H1 (cell line): ENCODE data around the gene CACNA1C. TPM values are rescaled to one million over a fixed set of nuclear protein-coding genes. Genes with fewer than 3 reads are reported as not detected.

Experiments used
- CTCF ChIA-PET: fragments of 300-600 bp; sonication (Branson Sonifier 250); formaldehyde crosslinking; loops from one replicate; lab custom pipeline; 2021; ENCODE audit not compliant: partially characterized antibody; lab: Charles Lee
- POLR2A ChIA-PET: fragments of 300-600 bp; sonication (Branson Sonifier 250); formaldehyde crosslinking; loops from one replicate; lab custom pipeline; 2021; ENCODE audit warnings: inconsistent platforms; ENCODE audit not compliant: partially characterized antibody; lab: Charles Lee
- DNase-seq, 2 experiments: peaks; one replicate each; pipeline versions ENCODE4 v3.0.0 to v3.0.0-alpha.2; 2010 to 2022; ENCODE audit warnings: low spot score in 2 of 2, low read depth in 1 of 2, mixed read lengths in 1 of 2
- FAIRE-seq: peaks from 2 replicates; lab custom pipeline; 2011; peaks lifted over from hg19 to GRCh38; lab: Jason Lieb, UNC
- H2AFZ ChIP-seq: 2 replicates; pipeline ENCODE4 v1.8.1; 2012; ENCODE audit warnings: low read length, inconsistent platforms
- H2AK5ac ChIP-seq: 2 replicates; pipeline ENCODE4 v1.6.1; 2013; ENCODE audit warnings: low read depth, low read length
- H2BK120ac ChIP-seq: replicated peaks from 2 replicates; pipeline ENCODE3; 2013; ENCODE audit warnings: low read depth, low read length, inconsistent platforms
- H2BK12ac ChIP-seq: 2 replicates; pipeline ENCODE4 v1.6.1; 2013; ENCODE audit warnings: low read depth, low read length
- H2BK15ac ChIP-seq: 2 replicates; pipeline ENCODE4 v1.6.1; 2013; ENCODE audit warnings: low read length
- H2BK20ac ChIP-seq: 2 replicates; pipeline ENCODE4 v1.6.1; 2013; ENCODE audit warnings: low read length
- H2BK5ac ChIP-seq: 2 replicates; pipeline ENCODE4 v1.6.1; 2013; ENCODE audit warnings: low read depth, low read length
- H3K14ac ChIP-seq: 2 replicates; pipeline ENCODE4 v1.6.1; 2013; ENCODE audit warnings: inconsistent platforms; ENCODE audit not compliant: insufficient read length
- H3K18ac ChIP-seq: 2 replicates; pipeline ENCODE4 v1.6.1; 2013; ENCODE audit warnings: low read length; ENCODE audit errors: extremely low read depth
- H3K23ac ChIP-seq: 2 replicates; pipeline ENCODE4 v1.6.1; 2013; ENCODE audit warnings: inconsistent platforms; ENCODE audit not compliant: insufficient read length
- H3K23me2 ChIP-seq: 2 replicates; pipeline ENCODE4 v1.6.1; 2013; ENCODE audit warnings: low read depth, low read length
- H3K27ac ChIP-seq: 2 replicates; pipeline ENCODE4 v1.6.1; 2011; ENCODE audit warnings: low read depth, low read length, inconsistent platforms
- H3K27me3 ChIP-seq, 4 experiments: replicated peaks in 1 of 4; 1 replicate in 1 of 4; 2 replicates in 3 of 4; pipeline versions ENCODE4 v1.6.1 to v1.8.1; 2011 to 2013; ENCODE audit warnings: low read length in 3 of 4, mild to moderate bottlenecking in 3 of 4, inconsistent platforms in 2 of 4, mixed read lengths in 2 of 4, moderate library complexity in 1 of 4; ENCODE audit not compliant: control insufficient read depth in 3 of 4, insufficient read depth in 3 of 4; ENCODE audit errors: extremely low read depth in 1 of 4
- H3K36me3 ChIP-seq, 4 experiments: 2 replicates each; pipeline versions ENCODE4 v1.6.1 to v1.8.1; 2011 to 2013; ENCODE audit warnings: mild to moderate bottlenecking in 4 of 4, low read length in 3 of 4, moderate library complexity in 2 of 4, control low read depth in 1 of 4, inconsistent platforms in 1 of 4; ENCODE audit not compliant: insufficient read depth in 4 of 4, control insufficient read depth in 2 of 4
- H3K4ac ChIP-seq: replicated peaks from 2 replicates; pipeline ENCODE3; 2013; ENCODE audit warnings: low read length, low read depth, mixed read lengths, inconsistent platforms; ENCODE audit not compliant: insufficient read length
- H3K4me1 ChIP-seq, 4 experiments: replicated peaks in 1 of 4; 1 replicate in 1 of 4; 2 replicates in 3 of 4; pipeline versions ENCODE4 v1.6.1 to v1.8.1; 2011 to 2013; ENCODE audit warnings: low read length in 3 of 4, inconsistent platforms in 2 of 4, mixed read lengths in 1 of 4; ENCODE audit not compliant: insufficient read depth in 4 of 4, control insufficient read depth in 3 of 4
- H3K4me2 ChIP-seq, 2 experiments: 2 replicates each; pipeline versions ENCODE4 v1.6.1 to v1.8.1; 2011 to 2013; ENCODE audit warnings: low read depth in 2 of 2, low read length in 2 of 2, control low read depth in 1 of 2, inconsistent platforms in 1 of 2, mild to moderate bottlenecking in 1 of 2; ENCODE audit not compliant: insufficient read depth in 1 of 2
- H3K4me3 ChIP-seq, 4 experiments: fragments of 200-600, 300-600 bp in 1 of 4; sonication (generic), shearing (Covaris generic), sonication (Bioruptor Twin) in 1 of 4; 2 replicates each; pipeline versions ENCODE4 v1.5.1 to v1.8.1; 2011 to 2016; ENCODE audit warnings: low read length in 4 of 4, low read depth in 3 of 4, control low read depth in 2 of 4, inconsistent platforms in 2 of 4, mild to moderate bottlenecking in 2 of 4, mixed read lengths in 1 of 4, moderate library complexity in 1 of 4; ENCODE audit not compliant: insufficient read depth in 2 of 4; ENCODE audit errors: extremely low read depth in 1 of 4
- H3K56ac ChIP-seq: replicated peaks from 2 replicates; pipeline ENCODE3; 2013; ENCODE audit warnings: low read depth, mild to moderate bottlenecking, mixed read lengths, low read length, inconsistent platforms; ENCODE audit not compliant: insufficient read length
- H3K79me1 ChIP-seq: 2 replicates; pipeline ENCODE4 v1.6.1; 2013; ENCODE audit warnings: low read depth, low read length, control low read depth
- H3K79me2 ChIP-seq, 2 experiments: 2 replicates each; pipeline versions ENCODE4 v1.6.1 to v1.8.1; 2012 to 2013; ENCODE audit warnings: low read length in 2 of 2, mild to moderate bottlenecking in 2 of 2, inconsistent platforms in 1 of 2; ENCODE audit not compliant: insufficient read depth in 2 of 2, control insufficient read depth in 1 of 2
- H3K9ac ChIP-seq, 4 experiments: replicated peaks in 1 of 4; 1 replicate in 1 of 4; 2 replicates in 3 of 4; pipeline versions ENCODE4 v1.6.1 to v1.8.1; 2011 to 2013; ENCODE audit warnings: low read depth in 3 of 4, low read length in 3 of 4, control low read depth in 2 of 4, mild to moderate bottlenecking in 2 of 4, moderate library complexity in 2 of 4, inconsistent platforms in 1 of 4; ENCODE audit errors: extremely low read depth in 1 of 4
- H3K9me3 ChIP-seq, 2 experiments: 2 replicates each; pipeline versions ENCODE4 v1.6.1 to v1.8.1; 2012 to 2013; ENCODE audit warnings: mild to moderate bottlenecking in 2 of 2, moderate library complexity in 2 of 2, control low read depth in 1 of 2, inconsistent platforms in 1 of 2, low read depth in 1 of 2, low read length in 1 of 2, mixed read lengths in 1 of 2; ENCODE audit not compliant: insufficient read depth in 2 of 2
- H4K20me1 ChIP-seq, 2 experiments: replicated peaks in 1 of 2; 2 replicates each; pipeline versions ENCODE3 to v1.8.1; 2011 to 2013; ENCODE audit warnings: inconsistent platforms in 2 of 2, low read length in 2 of 2, mild to moderate bottlenecking in 1 of 2; ENCODE audit not compliant: insufficient read depth in 2 of 2, control insufficient read depth in 1 of 2
- H4K5ac ChIP-seq: 2 replicates; pipeline ENCODE4 v1.6.1; 2013; ENCODE audit warnings: low read length, low read depth, mixed read lengths, inconsistent platforms; ENCODE audit not compliant: insufficient read length
- H4K8ac ChIP-seq: 2 replicates; pipeline ENCODE4 v1.8.0; 2013; ENCODE audit warnings: mild to moderate bottlenecking, moderate library complexity, low read length, inconsistent platforms; ENCODE audit not compliant: insufficient read depth; ENCODE audit errors: extremely low read depth
- H4K91ac ChIP-seq: replicated peaks from 2 replicates; pipeline ENCODE3; 2013; ENCODE audit warnings: low read length, mixed read lengths, inconsistent platforms; ENCODE audit not compliant: insufficient read length
- ASH2L ChIP-seq: fragments of 200-600, 300-600 bp; sonication (generic); IDR thresholded peaks from one replicate; pipeline ENCODE4 v1.7.1; 2017; ENCODE audit warnings: low read length
- CEBPB ChIP-seq: IDR thresholded peaks from 2 replicates; pipeline ENCODE4 v1.6.1; 2012; ENCODE audit warnings: low read depth, low read length
- SIX5 ChIP-seq: IDR thresholded peaks from 2 replicates; pipeline ENCODE4 v1.6.1; 2011; ENCODE audit warnings: mild to moderate bottlenecking, low read depth, low read length
- SP1 ChIP-seq: IDR thresholded peaks from 2 replicates; pipeline ENCODE4 v1.6.1; 2011; ENCODE audit warnings: low read depth, low read length
- WGBS, 2 experiments: shearing (Covaris generic) in 1 of 2; methylation state at CpG; one replicate each; pipeline versions ENCODE4 v1.1.6 to v1.1.7; 2013 to 2015; ENCODE audit warnings: low lambda C conversion rate in 2 of 2, mixed read lengths in 2 of 2, inconsistent platforms in 1 of 2, low coverage in 1 of 2, missing lambda C conversion rate in 1 of 2; ENCODE audit not compliant: insufficient replicate concordance in 2 of 2, insufficient coverage in 1 of 2, insufficient read length in 1 of 2; ENCODE audit errors: extremely low coverage in 1 of 2, missing lambda C conversion rate in 1 of 2; 5-methylcytosine and 5-hydroxymethylcytosine counted together
- polyA plus RNA-seq, 7 experiments: library from polyadenylated mRNA; depleted of rRNA in 3 of 7; stranded (reverse) in 5 of 7; unstranded in 2 of 7; fragments of >200 nt in 5 of 7; fragments of 200-250 nt in 2 of 7; gene quantifications; 1 replicate in 5 of 7; 2 replicates in 1 of 7; 4 replicates in 1 of 7; pipeline versions ENCODE4 v1.2.1 to v1.2.3, GENCODE V29; 2011 to 2013; ENCODE audit warnings: missing spikeins in 2 of 7, mixed read lengths in 2 of 7
- total RNA-seq: library from RNA; stranded (reverse); fragmentation: NEBNext Ultra II Directional; extraction: Animal tissue kit (Norgen Biotek cat#: 25700); gene quantifications from 2 replicates; pipeline ENCODE4 v1.2.1, GENCODE V29; 2021

Gene CACNA1C
- total and polyA plus RNA-seq, 2 of the 8 experiments (the other 6 are each of a cell fraction or from before 2014, with no cell fraction given), result 1.3 TPM

- Histone ChIP-seq H4K20me1 (peaks cover 0 to 1% of the 10 kb centered on the region in 2 experiments), H3K36me3 (no peaks in the 10 kb centered on the region), H3K14ac (no peak overlapping the region), H3K4me1 (peaks cover 0 to 7% (median 3%) of the 10 kb centered on the region in 4 experiments; a peak in 4 of 7 replicates), H2AK5ac (no peak overlapping the region), H3K9me3 (no peaks in the 10 kb centered on the region; a peak in 1 of 4 replicates), H3K4me3 (no peak overlapping the region), H2BK12ac (no peak overlapping the region), H4K91ac (no peak overlapping the region), H3K4me2 (no peak overlapping the region), H2BK5ac (no peak overlapping the region), H2AFZ (no peak overlapping the region), H3K27me3 (peaks cover 0 to 7% (median 6%) of the 10 kb centered on the region in 4 experiments; a peak in 3 of 7 replicates), H3K23me2 (peaks cover 2% of the 10 kb centered on the region; the same call in 1 of the 2 replicates), H4K5ac (no peak overlapping the region), H3K4ac (no peak overlapping the region), H3K27ac (no peak overlapping the region), H4K8ac (no peak overlapping the region), H3K56ac (no peak overlapping the region), H2BK15ac (no peak overlapping the region), H2BK20ac (no peak overlapping the region), H3K9ac (no peak overlapping the region), H3K23ac (no peak overlapping the region), H3K18ac (no peak overlapping the region), H3K79me1 (no peaks in the 10 kb centered on the region), H2BK120ac (no peak overlapping the region), H3K79me2 (no peaks in the 10 kb centered on the region)
- no peak for FAIRE-seq
- WGBS, 2 experiments, result 85% methylated on average over 5 of the region's 5 CpGs; no CpG with 5 or more reads in 1 of the 2 experiments
- DNase-seq, result no peak
- ChIA-PET POLR2A (interaction anchor here (1.1 kb wide), 1 partner anchor 68 kb away, joined by 3 read pairs; no protein-coding TSS in a partner anchor), CTCF (interaction anchor here (0.5 to 6.3 kb wide), 4 partner anchors 45 to 130 kb away, joined by 3 to 43 read pairs (median 4); no protein-coding TSS in a partner anchor)
- TF ChIP-seq ASH2L, result no peak
- TF ChIP-seq SP1, result no peak
- no peak for TF ChIP-seq SIX5
- no peak for TF ChIP-seq CEBPB
Measured at GRCh38 chr12:2686280-2686646, 633.5 kb downstream of the CACNA1C start.
